Stimulated activated naive B cell treated with anti-CD40 and anti-IgM and Interleukin-4, amounts not matched to agents 10 μg/mL and 1 μg/mL and 100 μg/mL, for 72 hours (primary cell): ENCODE measurements around the gene TBX20.
"Not testable (repeated sequence)": the region's sequence is repeated elsewhere in the genome, so short reads cannot be mapped to it uniquely, and the experiment has no call there.

Source experiments
- ATAC-seq, 2 donors: fragments of 150-1000 bp; cut with Tn5 transposase; replicated peaks; 2 replicates each; pipeline ENCODE4 v1.10.0; 2021; ENCODE audit warnings: moderate library complexity in 1 of 2
- DNase-seq: peaks from one replicate; pipeline ENCODE4 v3.0.0; 2021
- H3K27ac Mint-ChIP-seq: one replicate; pipeline ENCODE4 v1.8.0; 2022; ENCODE audit warnings: mild to moderate bottlenecking, mixed read lengths
- H3K27me3 Mint-ChIP-seq, 2 donors: one replicate each; pipeline ENCODE4 v1.8.0; 2022; ENCODE audit warnings: mixed read lengths in 2 of 2
- H3K36me3 Mint-ChIP-seq, 2 donors: one replicate each; pipeline ENCODE4 v1.8.0; 2022; ENCODE audit warnings: mixed read lengths in 2 of 2, mild to moderate bottlenecking in 1 of 2
- H3K4me1 Mint-ChIP-seq, 2 donors: one replicate each; pipeline ENCODE4 v1.8.0; 2022; ENCODE audit warnings: mixed read lengths in 2 of 2, mild to moderate bottlenecking in 1 of 2
- H3K4me3 Mint-ChIP-seq, 2 donors: one replicate each; pipeline ENCODE4 v1.8.0; 2022; ENCODE audit warnings: mild to moderate bottlenecking in 2 of 2, mixed read lengths in 2 of 2, moderate library complexity in 1 of 2
- H3K9me3 Mint-ChIP-seq, 2 donors: one replicate each; pipeline ENCODE4 v1.8.0; 2022; ENCODE audit warnings: mixed read lengths in 2 of 2, mild to moderate bottlenecking in 1 of 2

TBX20 gene

DNA sequence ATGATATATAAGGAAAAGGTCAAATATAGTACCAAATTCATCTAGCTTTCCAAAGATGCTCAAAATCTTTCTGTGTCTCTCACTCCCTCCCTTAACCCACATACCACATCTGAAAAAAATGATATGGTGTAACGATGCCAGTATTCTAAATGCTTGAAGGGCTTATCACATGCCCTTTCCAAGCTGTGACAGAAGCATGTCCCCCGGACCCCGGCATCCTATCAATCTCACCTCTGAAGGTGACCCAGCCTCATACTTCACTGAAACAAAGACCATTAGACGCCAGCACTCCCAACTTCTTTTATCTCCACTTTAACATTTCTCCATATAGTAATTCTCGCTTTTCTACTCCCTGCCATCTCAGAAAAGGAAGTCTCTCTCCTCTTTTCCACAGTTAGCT, 68.9 kb downstream of the TBX20 start:
- Mint-ChIP-seq H3K4me1 (peaks cover 8 to 18% of the 10 kb centered on the region in 2 donors), H3K27me3 (peaks cover 30 to 31% of the 10 kb centered on the region in 2 donors)
- not testable (repeated sequence) for DNase-seq, H3K9me3 Mint-ChIP-seq, ATAC-seq, H3K36me3 Mint-ChIP-seq, H3K27ac Mint-ChIP-seq, H3K4me3 Mint-ChIP-seq

DNA sequence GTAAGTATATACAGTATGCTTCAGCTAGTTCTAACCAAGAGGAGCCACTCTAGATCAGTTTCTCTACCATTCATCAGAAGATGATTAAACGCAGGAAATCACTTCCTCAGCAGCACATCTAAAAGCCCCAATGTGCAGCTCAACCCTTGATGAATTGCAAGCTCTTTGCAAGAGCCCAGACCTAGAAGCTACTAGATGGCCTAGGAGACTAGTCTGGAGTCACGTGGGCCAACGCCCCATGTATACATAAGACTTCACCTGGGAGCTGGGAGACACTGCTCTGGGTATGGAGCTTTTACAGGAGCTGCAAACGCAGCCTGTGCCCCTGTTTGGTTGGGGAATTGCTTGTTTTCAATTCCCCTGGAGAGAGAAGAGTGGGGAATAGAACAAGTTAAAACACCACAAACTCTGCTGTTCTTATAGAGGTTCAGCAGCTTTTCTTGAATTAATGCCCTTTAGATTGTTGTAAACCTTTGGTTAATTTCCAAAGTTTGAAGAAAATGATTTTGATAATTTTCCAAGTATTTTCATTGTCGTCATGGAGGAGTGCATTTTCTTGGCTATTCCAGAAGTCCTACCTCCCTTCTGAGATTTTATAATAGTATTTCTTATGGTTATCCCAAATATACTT, 69.9 kb downstream of the TBX20 start:
- H3K4me1 Mint-ChIP-seq, result peaks cover 8 to 18% of the 10 kb centered on the region in 2 donors
- ATAC-seq, DNase-seq, H3K27ac Mint-ChIP-seq, H3K4me3 Mint-ChIP-seq, H3K9me3 Mint-ChIP-seq, H3K36me3 Mint-ChIP-seq: not testable (repeated sequence)
- H3K27me3 Mint-ChIP-seq, result peaks cover 30 to 31% of the 10 kb centered on the region in 2 donors

DNA sequence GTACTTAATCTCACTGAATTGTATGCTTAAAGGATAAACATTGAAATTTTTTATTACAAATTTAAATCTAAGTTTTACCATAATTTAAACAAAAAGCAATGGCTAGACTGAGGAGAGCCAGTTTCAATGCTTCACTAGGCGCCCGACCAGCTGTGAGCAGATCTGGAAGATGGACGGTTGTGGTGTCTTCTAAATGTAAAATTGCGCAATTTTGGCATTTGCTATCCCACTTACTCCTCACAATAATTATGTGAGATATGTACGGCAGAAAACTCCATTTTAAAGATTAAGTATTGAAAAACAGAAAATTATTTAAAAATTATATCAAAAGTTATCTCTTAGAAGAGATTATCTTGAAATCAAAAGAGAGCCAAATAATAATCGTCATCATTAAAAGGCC, 73.2 kb downstream of the TBX20 start:
- H3K9me3 Mint-ChIP-seq, H3K27ac Mint-ChIP-seq, ATAC-seq, DNase-seq, H3K36me3 Mint-ChIP-seq, H3K4me3 Mint-ChIP-seq, H3K4me1 Mint-ChIP-seq: not testable (repeated sequence)
- peaks cover 18% of the 10 kb centered on the region in 2 donors for H3K27me3 Mint-ChIP-seq

DNA sequence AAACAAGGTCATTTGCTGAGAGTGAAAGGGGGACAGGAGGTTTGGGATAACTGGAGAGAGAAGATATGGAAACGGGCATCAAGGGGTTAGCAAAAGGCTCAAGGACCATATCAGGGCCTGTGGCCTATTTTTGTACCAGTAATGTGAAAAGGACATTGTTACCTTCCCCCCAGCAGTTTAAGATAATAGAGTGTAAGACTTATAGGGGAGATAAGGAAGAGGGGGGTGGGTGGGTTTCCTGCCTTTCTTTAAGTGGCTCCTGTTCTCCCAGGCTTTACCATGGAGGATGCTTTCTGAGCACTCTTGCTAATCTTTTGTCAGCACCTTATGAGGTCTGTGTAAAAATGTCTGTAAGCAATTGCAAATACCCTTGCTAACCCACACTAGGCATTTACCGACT, 80.7 kb downstream of the TBX20 start:
- not testable (repeated sequence) for ATAC-seq, DNase-seq, H3K36me3 Mint-ChIP-seq, H3K27ac Mint-ChIP-seq, H3K4me3 Mint-ChIP-seq, H3K9me3 Mint-ChIP-seq, H3K4me1 Mint-ChIP-seq
- peaks cover 8 to 10% of the 10 kb centered on the region in 2 donors for H3K27me3 Mint-ChIP-seq

DNA sequence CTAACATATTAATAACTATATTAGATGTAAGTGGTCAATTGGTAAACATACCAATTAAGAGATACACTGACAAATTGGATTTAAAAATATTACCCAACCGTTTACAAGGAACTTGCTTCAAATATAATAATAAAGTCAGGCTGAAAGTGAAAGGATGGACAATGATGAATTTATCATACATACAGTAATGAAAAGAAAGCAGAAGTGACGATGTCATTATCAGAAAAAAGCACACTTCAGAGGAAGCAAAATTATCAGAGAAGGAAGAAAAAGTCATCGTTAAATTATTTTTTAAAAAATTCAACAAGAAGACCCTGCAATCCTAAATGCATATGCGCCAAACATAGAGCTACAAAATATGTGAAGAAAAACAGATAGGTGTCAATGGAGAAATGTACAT, 81.8 kb downstream of the TBX20 start:
- DNase-seq, H3K27ac Mint-ChIP-seq, ATAC-seq, H3K4me3 Mint-ChIP-seq, H3K9me3 Mint-ChIP-seq, H3K4me1 Mint-ChIP-seq, H3K36me3 Mint-ChIP-seq: not testable (repeated sequence)
- peaks cover 8 to 10% of the 10 kb centered on the region in 2 donors for H3K27me3 Mint-ChIP-seq

DNA sequence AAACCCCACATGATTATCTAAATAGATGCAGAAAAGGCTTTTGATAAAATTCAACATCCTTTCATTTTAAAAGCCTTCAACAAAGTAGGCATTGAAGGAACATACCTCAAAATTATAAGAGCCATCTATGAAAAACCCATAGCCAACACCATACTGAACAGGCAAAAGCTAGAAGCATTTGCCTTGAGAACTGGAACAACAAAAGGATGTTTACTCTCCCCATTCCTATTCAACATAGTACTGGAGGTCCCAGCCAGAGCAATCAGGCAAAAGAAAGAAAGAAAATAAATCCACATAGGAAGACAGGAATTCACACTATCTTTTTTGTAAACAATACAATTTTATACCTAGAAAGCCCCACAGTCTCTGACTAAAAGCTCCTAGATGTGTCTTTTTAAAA, 86.2 kb downstream of the TBX20 start:
- not testable (repeated sequence) for H3K36me3 Mint-ChIP-seq, DNase-seq, H3K27ac Mint-ChIP-seq, ATAC-seq, H3K4me3 Mint-ChIP-seq, H3K9me3 Mint-ChIP-seq, H3K4me1 Mint-ChIP-seq
- peaks cover 11 to 18% of the 10 kb centered on the region in 2 donors for H3K27me3 Mint-ChIP-seq

DNA sequence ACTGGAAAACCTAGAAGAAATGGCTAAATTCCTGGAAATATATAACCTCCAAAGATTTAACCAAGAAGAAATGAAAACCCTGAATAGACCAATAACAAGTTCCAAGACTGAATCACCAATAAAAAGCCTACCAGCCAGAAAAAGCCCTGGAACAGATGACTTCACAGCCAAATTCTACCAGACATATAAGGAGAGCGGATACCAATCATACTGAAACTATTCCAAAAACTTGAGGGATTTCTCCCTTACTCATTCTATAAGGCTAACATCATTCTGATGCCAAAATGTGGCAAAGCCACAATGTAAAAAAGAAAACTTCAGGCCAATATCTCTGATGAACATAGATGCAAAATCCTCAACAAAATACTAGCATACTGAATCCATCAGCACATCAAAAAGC, 86.7 kb downstream of the TBX20 start:
- H3K9me3 Mint-ChIP-seq, H3K36me3 Mint-ChIP-seq, H3K27ac Mint-ChIP-seq, H3K4me1 Mint-ChIP-seq, DNase-seq, H3K4me3 Mint-ChIP-seq, ATAC-seq: not testable (repeated sequence)
- H3K27me3 Mint-ChIP-seq, result peaks cover 11 to 18% of the 10 kb centered on the region in 2 donors

DNA sequence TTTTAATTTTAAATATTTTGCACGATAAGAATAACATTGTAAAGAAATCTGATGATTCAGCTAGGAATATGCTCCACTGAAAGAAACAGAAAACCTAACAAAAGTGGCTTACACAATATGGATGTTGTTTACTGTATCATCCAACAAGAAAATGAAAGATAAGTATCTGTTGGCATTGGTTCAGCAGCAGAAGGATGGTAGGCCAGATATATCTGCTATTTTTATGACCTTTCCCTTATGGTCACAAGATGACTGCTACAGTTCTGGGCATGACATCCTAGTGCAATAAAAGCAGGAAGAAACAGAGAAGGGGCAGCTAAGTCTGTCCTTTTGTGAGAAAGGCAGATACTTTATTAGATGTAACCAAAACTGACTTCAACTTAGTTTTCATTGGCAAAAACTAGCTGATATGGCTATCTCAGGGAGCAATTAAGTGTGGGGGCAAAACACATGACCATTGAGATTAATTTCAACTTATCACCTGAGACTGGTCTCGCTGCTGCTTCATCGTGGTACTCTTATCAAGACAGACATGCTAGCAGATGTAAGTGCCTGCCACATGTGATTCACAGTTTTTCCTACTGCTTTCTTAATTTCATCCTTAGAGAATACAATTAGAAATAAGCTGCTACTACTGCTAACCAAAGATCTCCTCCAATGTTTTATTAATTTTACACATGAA, 92.7 kb downstream of the TBX20 start:
- not testable (repeated sequence) for H3K36me3 Mint-ChIP-seq

More for the DNA sequence above, 92.7 kb downstream of the TBX20 start:
- not testable (repeated sequence) for H3K27ac Mint-ChIP-seq, H3K4me3 Mint-ChIP-seq, DNase-seq, ATAC-seq, H3K9me3 Mint-ChIP-seq, H3K27me3 Mint-ChIP-seq, H3K4me1 Mint-ChIP-seq
